SU-DHL-6 (cell line): Measurements from ENCODE around the gene ACBD4.

ENCODE experiments used
- H2AFZ ChIP-seq: fragments of 200-600 bp; sonication (generic); 2 replicates; pipeline ENCODE4 v1.6.1; 2014; ENCODE audit warnings: low read depth, mild to moderate bottlenecking, moderate library complexity, mixed read lengths, antibody characterized with exemption, low read length; ENCODE audit not compliant: severe bottlenecking
- H3F3A ChIP-seq: fragments of 200-600 bp; shearing (Covaris generic); 2 replicates; pipeline ENCODE4 v1.6.0; 2016; ENCODE audit warnings: antibody characterized with exemption, mild to moderate bottlenecking; ENCODE audit not compliant: insufficient read depth
- H3K27ac ChIP-seq: fragments of 200-600 bp; sonication (generic); 2 replicates; pipeline ENCODE4 v1.5.1; 2016; ENCODE audit warnings: low read depth, mild to moderate bottlenecking, low read length, moderate library complexity, mixed read lengths
- H3K27me3 ChIP-seq: fragments of 200-600 bp; sonication (generic), shearing (Covaris generic); 2 replicates; pipeline ENCODE4 v1.6.0; 2014; ENCODE audit warnings: mild to moderate bottlenecking, low read length
- H3K36me3 ChIP-seq: fragments of 200-600 bp; sonication (generic); 2 replicates; pipeline ENCODE4 v1.6.1; 2014; ENCODE audit warnings: mild to moderate bottlenecking, low read length, mixed read lengths
- H3K4me2 ChIP-seq: fragments of 300-600, 200-600 bp; shearing (Covaris generic), sonication (generic); 2 replicates; pipeline ENCODE4 v1.6.0; 2014; ENCODE audit warnings: low read length, low read depth, mild to moderate bottlenecking; ENCODE audit not compliant: poor library complexity, severe bottlenecking
- H3K4me3 ChIP-seq: fragments of 200-600 bp; sonication (generic); 2 replicates; pipeline ENCODE4 v1.5.1; 2014; ENCODE audit warnings: antibody characterized with exemption, low read length, mild to moderate bottlenecking, mixed read lengths; ENCODE audit not compliant: insufficient read depth, poor library complexity, severe bottlenecking
- H3K79me2 ChIP-seq: fragments of 200-600 bp; sonication (generic); 2 replicates; pipeline ENCODE4 v1.6.1; 2014; ENCODE audit warnings: mild to moderate bottlenecking, low read length, moderate library complexity; ENCODE audit not compliant: insufficient read depth
- H3K9ac ChIP-seq: fragments of 200-600 bp; sonication (generic); 2 replicates; pipeline ENCODE4 v1.7.0; 2014; ENCODE audit warnings: mild to moderate bottlenecking, low read length
- H3K9me2 ChIP-seq: fragments of 200-600 bp; sonication (generic); replicated peaks from 2 replicates; pipeline ENCODE4 v1.6.1; 2014; ENCODE audit warnings: low read length; ENCODE audit not compliant: insufficient read depth
- H3K9me3 ChIP-seq: fragments of 200-600 bp; sonication (generic); 2 replicates; pipeline ENCODE4 v1.6.1; 2014; ENCODE audit warnings: low read length, mixed read lengths; ENCODE audit not compliant: insufficient read depth
- H4K20me1 ChIP-seq: fragments of 200-600 bp; sonication (generic); 2 replicates; pipeline ENCODE4 v1.6.1; 2014; ENCODE audit warnings: low read depth, mild to moderate bottlenecking, antibody characterized with exemption, low read length, moderate library complexity, mixed read lengths
- EZH2phosphoT487 ChIP-seq: fragments of 200-600 bp; sonication (generic), shearing (Covaris generic); conservative IDR thresholded peaks from 2 replicates; pipeline ENCODE4 v1.6.1; 2018; ENCODE audit warnings: mild to moderate bottlenecking, antibody characterized with exemption, low read length, moderate library complexity, mixed read lengths
- TF ChIP-seq, protein P1 (sequence below): fragments of 200-600 bp; sonication (generic); IDR thresholded peaks from one replicate; pipeline ENCODE4 v1.5.1; 2017; ENCODE audit warnings: antibody characterized with exemption, mild to moderate bottlenecking, low read length, moderate library complexity; ENCODE audit not compliant: insufficient read depth, poor library complexity, severe bottlenecking

ACBD4 gene

GRCh38 chr17:45127207-45127547 lies 8.3 kb upstream of the ACBD4 start:
- no peak overlapping the region for H2AFZ ChIP-seq
- H3F3A ChIP-seq = no peaks in the 10 kb centered on the region
- H3K27me3 ChIP-seq = no peaks in the 10 kb centered on the region
- H3K36me3 ChIP-seq = no peaks in the 10 kb centered on the region
- H3K79me2 ChIP-seq = no peaks in the 10 kb centered on the region
- no peak for TF ChIP-seq EZH2phosphoT487
- TF ChIP-seq, protein P1, sequence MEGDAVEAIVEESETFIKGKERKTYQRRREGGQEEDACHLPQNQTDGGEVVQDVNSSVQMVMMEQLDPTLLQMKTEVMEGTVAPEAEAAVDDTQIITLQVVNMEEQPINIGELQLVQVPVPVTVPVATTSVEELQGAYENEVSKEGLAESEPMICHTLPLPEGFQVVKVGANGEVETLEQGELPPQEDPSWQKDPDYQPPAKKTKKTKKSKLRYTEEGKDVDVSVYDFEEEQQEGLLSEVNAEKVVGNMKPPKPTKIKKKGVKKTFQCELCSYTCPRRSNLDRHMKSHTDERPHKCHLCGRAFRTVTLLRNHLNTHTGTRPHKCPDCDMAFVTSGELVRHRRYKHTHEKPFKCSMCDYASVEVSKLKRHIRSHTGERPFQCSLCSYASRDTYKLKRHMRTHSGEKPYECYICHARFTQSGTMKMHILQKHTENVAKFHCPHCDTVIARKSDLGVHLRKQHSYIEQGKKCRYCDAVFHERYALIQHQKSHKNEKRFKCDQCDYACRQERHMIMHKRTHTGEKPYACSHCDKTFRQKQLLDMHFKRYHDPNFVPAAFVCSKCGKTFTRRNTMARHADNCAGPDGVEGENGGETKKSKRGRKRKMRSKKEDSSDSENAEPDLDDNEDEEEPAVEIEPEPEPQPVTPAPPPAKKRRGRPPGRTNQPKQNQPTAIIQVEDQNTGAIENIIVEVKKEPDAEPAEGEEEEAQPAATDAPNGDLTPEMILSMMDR = no peak
- no peak overlapping the region for H3K9ac ChIP-seq
- H4K20me1 ChIP-seq = no peaks in the 10 kb centered on the region
- H3K9me2 ChIP-seq = no peaks in the 10 kb centered on the region
- H3K9me3 ChIP-seq = no peaks in the 10 kb centered on the region
- no peak overlapping the region for H3K4me3 ChIP-seq
- H3K27ac ChIP-seq = no peak overlapping the region
- H3K4me2 ChIP-seq = no peak overlapping the region

GRCh38 chr17:45127548-45128300 lies 7.8 kb upstream of the ACBD4 start:
- H3K9me3 ChIP-seq = no peaks in the 10 kb centered on the region
- H4K20me1 ChIP-seq = no peaks in the 10 kb centered on the region
- no peaks in the 10 kb centered on the region for H3K79me2 ChIP-seq
- H3K27me3 ChIP-seq = no peaks in the 10 kb centered on the region
- TF ChIP-seq, protein P1 = no peak
- TF ChIP-seq EZH2phosphoT487 = no peak
- H3K4me2 ChIP-seq = no peak overlapping the region
- no peak overlapping the region for H3K9ac ChIP-seq
- H3F3A ChIP-seq = no peaks in the 10 kb centered on the region
- no peaks in the 10 kb centered on the region for H3K36me3 ChIP-seq
- H3K9me2 ChIP-seq = no peaks in the 10 kb centered on the region
- no peak overlapping the region for H3K4me3 ChIP-seq
- H2AFZ ChIP-seq = no peak overlapping the region
- no peak overlapping the region for H3K27ac ChIP-seq

DNA sequence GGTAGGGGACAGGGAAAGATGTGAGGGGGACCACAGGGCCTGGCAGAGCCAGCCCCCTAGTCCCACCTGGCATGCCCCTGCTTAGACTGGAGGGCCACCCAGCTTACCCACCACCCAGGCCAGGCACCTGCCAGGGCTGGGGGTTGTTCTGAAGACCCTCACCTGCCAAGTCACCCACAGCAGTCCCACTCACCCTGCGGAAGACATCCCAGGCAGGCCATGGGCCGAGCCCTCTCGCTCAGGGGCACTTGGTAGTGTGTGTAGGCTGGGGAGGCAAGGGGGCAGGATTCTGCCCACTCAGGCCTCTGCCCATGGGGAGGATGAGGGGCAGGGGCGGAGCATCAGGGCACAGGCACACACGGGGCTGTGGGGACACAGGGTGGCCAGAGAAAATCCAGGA lies 7.2 kb upstream of the ACBD4 start:
- no peaks in the 10 kb centered on the region for H4K20me1 ChIP-seq
- H3K9ac ChIP-seq = no peak overlapping the region
- H3K4me3 ChIP-seq = no peak overlapping the region
- H3K79me2 ChIP-seq = no peaks in the 10 kb centered on the region
- H3K27me3 ChIP-seq = no peaks in the 10 kb centered on the region
- no peak overlapping the region for H3K27ac ChIP-seq
- TF ChIP-seq EZH2phosphoT487 = no peak
- TF ChIP-seq, protein P1 = no peak
- H3K9me3 ChIP-seq = no peaks in the 10 kb centered on the region
- no peaks in the 10 kb centered on the region for H3K36me3 ChIP-seq
- H3K9me2 ChIP-seq = no peaks in the 10 kb centered on the region
- no peak overlapping the region for H2AFZ ChIP-seq
- H3K4me2 ChIP-seq = no peak overlapping the region
- no peaks in the 10 kb centered on the region for H3F3A ChIP-seq
